HEK293 (cell line): Measurements from ENCODE around the gene NKD1.

Experiments used
- CTCF ChIA-PET: fragments of 350-600 bp; formaldehyde crosslinking; extraction: SDS; loops from one replicate; lab custom pipeline; 2021; ENCODE audit warnings: antibody characterized with exemption; lab: Yijun Ruan, JAX
- POLR2A ChIA-PET: fragments of 300-600 bp; formaldehyde crosslinking; extraction: SDS; loops from one replicate; lab custom pipeline; 2020; ENCODE audit warnings: antibody characterized with exemption, inconsistent platforms; lab: Yijun Ruan, JAX
- H3K27ac ChIP-seq: fragments of 200-500 bp; sonication (Bioruptor generic); 2 replicates; pipeline ENCODE4 v1.5.1; 2014; ENCODE audit warnings: low read depth, low read length, control low read depth, inconsistent platforms; ENCODE audit errors: extremely low read depth
- H3K36me3 ChIP-seq, 2 experiments: fragments of 200-500 bp in 1 of 2; sonication (Bioruptor generic) in 1 of 2; 1 replicate in 1 of 2; 2 replicates in 1 of 2; pipeline ENCODE4 v1.5.1; 2014 to 2017; ENCODE audit warnings: inconsistent platforms in 2 of 2, low read length in 2 of 2; ENCODE audit not compliant: control insufficient read depth in 2 of 2, insufficient read depth in 1 of 2
- H3K4me1 ChIP-seq: fragments of 200-500 bp; sonication (Bioruptor generic); 2 replicates; pipeline ENCODE4 v1.5.1; 2014; ENCODE audit warnings: mild to moderate bottlenecking, low read length, inconsistent platforms; ENCODE audit not compliant: control insufficient read depth, insufficient read depth
- H3K4me3 ChIP-seq: 2 replicates; pipeline ENCODE4 v1.5.1; 2011; ENCODE audit warnings: low read depth, mild to moderate bottlenecking, control low read depth, low read length, moderate library complexity
- H3K9me3 ChIP-seq: fragments of 200-500 bp; sonication (Bioruptor generic); 2 replicates; pipeline ENCODE4 v1.5.1; 2014; ENCODE audit warnings: low read depth, low read length, inconsistent platforms; ENCODE audit not compliant: control insufficient read depth, insufficient read depth
- HOXA7 ChIP-seq: sonication (generic); formaldehyde crosslinking; IDR thresholded peaks from 2 replicates; pipeline ENCODE4 v1.8.1; 2022; ENCODE audit warnings: missing genetic modification reagents, borderline replicate concordance
- MZF1 ChIP-seq: fragments of 450-650 bp; formaldehyde crosslinking; IDR thresholded peaks from 2 replicates; pipeline ENCODE4 v1.5.1; 2017; ENCODE audit warnings: missing biosample characterization, missing genetic modification characterization, borderline replicate concordance
- SETDB1 ChIP-seq: IDR thresholded peaks from one replicate; pipeline ENCODE4 v1.6.1; 2017; ENCODE audit warnings: mild to moderate bottlenecking, low read length, moderate library complexity, mixed read lengths; ENCODE audit not compliant: insufficient read length
- ZBTB48 ChIP-seq: fragments of 450-650 bp; formaldehyde crosslinking; IDR thresholded peaks from 2 replicates; pipeline ENCODE4 v1.5.1; 2016; ENCODE audit warnings: missing biosample characterization, missing genetic modification characterization
- ZNF138 ChIP-seq: fragments of 450-650 bp; formaldehyde crosslinking; IDR thresholded peaks from 2 replicates; pipeline ENCODE4 v1.5.1; 2016; ENCODE audit warnings: missing biosample characterization, missing genetic modification characterization, borderline replicate concordance
- ZNF202 ChIP-seq: fragments of 450-650 bp; formaldehyde crosslinking; IDR thresholded peaks from 2 replicates; pipeline ENCODE4 v1.5.1; 2016; ENCODE audit warnings: missing biosample characterization, missing genetic modification characterization, borderline replicate concordance
- ZNF211 ChIP-seq: fragments of 450-650 bp; formaldehyde crosslinking; IDR thresholded peaks from 2 replicates; pipeline ENCODE4 v1.5.1; 2016; ENCODE audit warnings: low read depth, missing biosample characterization, missing genetic modification characterization
- ZNF48 ChIP-seq: fragments of 450-650 bp; formaldehyde crosslinking; IDR thresholded peaks from 2 replicates; pipeline ENCODE4 v1.5.1; 2016; ENCODE audit warnings: missing biosample characterization, missing genetic modification characterization
- ZNF544 ChIP-seq: fragments of 450-650 bp; formaldehyde crosslinking; IDR thresholded peaks from 2 replicates; pipeline ENCODE4 v1.5.0; 2017; ENCODE audit warnings: missing biosample characterization, missing genetic modification characterization
- ZNF571 ChIP-seq: fragments of 450-650 bp; formaldehyde crosslinking; IDR thresholded peaks from 2 replicates; pipeline ENCODE4 v1.5.0; 2017; ENCODE audit warnings: missing biosample characterization, missing genetic modification characterization
- ZNF596 ChIP-seq: fragments of 450-650 bp; IDR thresholded peaks from 2 replicates; pipeline ENCODE4 v1.5.0; 2018; ENCODE audit warnings: missing biosample characterization, mild to moderate bottlenecking, missing genetic modification characterization, moderate library complexity
- ZNF664 ChIP-seq: fragments of 450-650 bp; formaldehyde crosslinking; IDR thresholded peaks from 2 replicates; pipeline ENCODE4 v1.5.1; 2016; ENCODE audit warnings: missing biosample characterization, missing genetic modification characterization
- ZNF707 ChIP-seq: fragments of 450-650 bp; formaldehyde crosslinking; IDR thresholded peaks from 2 replicates; pipeline ENCODE4 v1.5.1; 2016; ENCODE audit warnings: missing biosample characterization, missing genetic modification characterization
- ZNF76 ChIP-seq: fragments of 450-650 bp; formaldehyde crosslinking; IDR thresholded peaks from 2 replicates; pipeline ENCODE4; 2016; ENCODE audit warnings: low read depth, missing biosample characterization, missing genetic modification characterization, borderline replicate concordance
- ZNF843 ChIP-seq: fragments of 450-650 bp; formaldehyde crosslinking; IDR thresholded peaks from 2 replicates; pipeline ENCODE4 v1.5.1; 2016; ENCODE audit warnings: missing biosample characterization, missing genetic modification characterization
- ZSCAN23 ChIP-seq: fragments of 450-650 bp; formaldehyde crosslinking; IDR thresholded peaks from 2 replicates; pipeline ENCODE4 v1.5.1; 2016; ENCODE audit warnings: missing biosample characterization, missing genetic modification characterization
- TF ChIP-seq, protein P1 (sequence below): fragments of 450-650 bp; formaldehyde crosslinking; IDR thresholded peaks from 2 replicates; pipeline ENCODE4 v1.5.1; 2016; ENCODE audit warnings: missing biosample characterization, missing genetic modification characterization
- TF ChIP-seq, protein P2 (sequence below): fragments of 450-650 bp; formaldehyde crosslinking; IDR thresholded peaks from 2 replicates; pipeline ENCODE4 v1.5.1; 2016; ENCODE audit warnings: missing biosample characterization, missing genetic modification characterization, borderline replicate concordance
- TF ChIP-seq, protein P3 (sequence below): fragments of 450-650 bp; formaldehyde crosslinking; conservative IDR thresholded peaks from 2 replicates; pipeline ENCODE4 v1.5.1; 2016; ENCODE audit warnings: low read depth, missing biosample characterization, missing genetic modification characterization

Gene NKD1

DNA sequence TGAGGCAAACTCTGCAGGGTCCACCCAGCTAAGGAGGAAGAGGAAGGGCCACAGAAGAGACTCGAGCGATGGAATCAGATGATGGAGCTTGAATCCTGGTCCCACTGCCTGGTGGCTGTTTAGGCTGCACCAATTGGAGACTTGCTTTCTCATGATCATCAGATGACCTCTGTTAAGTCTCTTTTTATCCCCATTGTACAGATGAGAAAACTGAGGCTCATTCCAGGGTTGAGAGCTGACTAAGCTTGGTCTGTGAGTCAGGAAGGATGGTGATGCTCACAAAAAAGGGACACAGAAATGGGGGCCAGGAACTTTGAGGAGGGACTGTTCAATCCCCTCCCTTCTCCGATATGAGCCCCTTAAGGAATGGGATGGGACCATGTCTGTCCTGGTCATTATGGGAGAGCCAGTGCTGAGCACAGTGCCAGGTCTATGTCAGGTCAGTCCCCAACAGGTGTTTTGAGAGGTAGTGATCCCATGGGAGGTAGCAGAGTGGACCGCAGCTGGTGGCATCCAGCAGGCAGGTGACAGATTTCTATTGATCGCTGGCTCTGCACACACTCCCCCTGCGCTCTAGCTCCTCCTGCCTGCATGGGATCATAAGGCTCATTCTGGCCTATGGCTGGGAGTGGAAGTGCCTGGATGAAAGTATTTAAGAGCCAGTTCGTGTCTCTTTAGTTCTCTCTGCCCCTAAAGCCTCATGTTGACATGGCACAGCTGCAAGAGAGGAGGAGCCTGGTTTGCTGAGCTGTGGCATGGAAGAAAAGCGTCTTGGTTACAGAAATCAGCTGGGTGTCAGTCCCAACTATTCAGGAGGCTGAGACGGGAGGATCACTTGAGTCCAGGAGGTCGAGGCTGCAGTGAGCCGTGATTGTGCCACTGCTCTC, 105.7 kb downstream of the NKD1 start (continued):
- TF ChIP-seq, protein P1, sequence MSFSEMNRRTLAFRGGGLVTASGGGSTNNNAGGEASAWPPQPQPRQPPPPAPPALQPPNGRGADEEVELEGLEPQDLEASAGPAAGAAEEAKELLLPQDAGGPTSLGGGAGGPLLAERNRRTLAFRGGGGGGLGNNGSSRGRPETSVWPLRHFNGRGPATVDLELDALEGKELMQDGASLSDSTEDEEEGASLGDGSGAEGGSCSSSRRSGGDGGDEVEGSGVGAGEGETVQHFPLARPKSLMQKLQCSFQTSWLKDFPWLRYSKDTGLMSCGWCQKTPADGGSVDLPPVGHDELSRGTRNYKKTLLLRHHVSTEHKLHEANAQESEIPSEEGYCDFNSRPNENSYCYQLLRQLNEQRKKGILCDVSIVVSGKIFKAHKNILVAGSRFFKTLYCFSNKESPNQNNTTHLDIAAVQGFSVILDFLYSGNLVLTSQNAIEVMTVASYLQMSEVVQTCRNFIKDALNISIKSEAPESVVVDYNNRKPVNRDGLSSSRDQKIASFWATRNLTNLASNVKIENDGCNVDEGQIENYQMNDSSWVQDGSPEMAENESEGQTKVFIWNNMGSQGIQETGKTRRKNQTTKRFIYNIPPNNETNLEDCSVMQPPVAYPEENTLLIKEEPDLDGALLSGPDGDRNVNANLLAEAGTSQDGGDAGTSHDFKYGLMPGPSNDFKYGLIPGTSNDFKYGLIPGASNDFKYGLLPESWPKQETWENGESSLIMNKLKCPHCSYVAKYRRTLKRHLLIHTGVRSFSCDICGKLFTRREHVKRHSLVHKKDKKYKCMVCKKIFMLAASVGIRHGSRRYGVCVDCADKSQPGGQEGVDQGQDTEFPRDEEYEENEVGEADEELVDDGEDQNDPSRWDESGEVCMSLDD (tag by site-specific recombination): no peak

DNA sequence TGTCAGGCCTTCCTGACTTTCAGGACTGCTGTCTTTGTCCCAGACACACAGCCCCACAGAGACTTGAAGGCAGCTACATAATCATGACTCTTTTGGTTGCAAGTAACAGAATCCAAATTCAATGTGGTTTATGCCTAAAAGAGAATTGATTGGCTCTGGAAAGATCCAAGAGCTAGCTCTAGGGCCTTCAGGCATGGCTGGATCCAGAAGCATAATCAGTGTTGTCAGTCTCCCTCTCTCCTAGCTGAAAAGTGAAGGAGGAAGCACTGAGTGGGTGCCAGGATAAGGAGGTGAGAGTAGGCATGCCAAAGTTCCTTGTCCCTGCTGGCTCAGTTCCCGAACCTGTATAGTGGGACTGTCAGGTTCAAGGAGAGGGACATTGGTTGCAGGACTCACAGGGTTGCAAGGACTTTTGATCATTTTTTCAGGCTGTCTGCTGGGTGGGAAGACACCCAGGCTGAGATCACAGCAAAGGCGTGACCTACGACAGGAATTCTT, 107.4 kb downstream of the NKD1 start:
- no peaks in the 10 kb centered on the region for H3K9me3 ChIP-seq
- H3K27ac ChIP-seq: no peak overlapping the region
- ChIA-PET POLR2A (no interaction called here), CTCF (interaction anchor here (1.7 kb wide), 1 partner anchor 10 kb away, joined by 6 read pairs; no protein-coding TSS in a partner anchor)
- H3K36me3 ChIP-seq: no peaks in the 10 kb centered on the region
- H3K4me1 ChIP-seq: no peaks in the 10 kb centered on the region
- no peak overlapping the region for H3K4me3 ChIP-seq
- no peak for TF ChIP-seq HOXA7
- TF ChIP-seq, protein P2, sequence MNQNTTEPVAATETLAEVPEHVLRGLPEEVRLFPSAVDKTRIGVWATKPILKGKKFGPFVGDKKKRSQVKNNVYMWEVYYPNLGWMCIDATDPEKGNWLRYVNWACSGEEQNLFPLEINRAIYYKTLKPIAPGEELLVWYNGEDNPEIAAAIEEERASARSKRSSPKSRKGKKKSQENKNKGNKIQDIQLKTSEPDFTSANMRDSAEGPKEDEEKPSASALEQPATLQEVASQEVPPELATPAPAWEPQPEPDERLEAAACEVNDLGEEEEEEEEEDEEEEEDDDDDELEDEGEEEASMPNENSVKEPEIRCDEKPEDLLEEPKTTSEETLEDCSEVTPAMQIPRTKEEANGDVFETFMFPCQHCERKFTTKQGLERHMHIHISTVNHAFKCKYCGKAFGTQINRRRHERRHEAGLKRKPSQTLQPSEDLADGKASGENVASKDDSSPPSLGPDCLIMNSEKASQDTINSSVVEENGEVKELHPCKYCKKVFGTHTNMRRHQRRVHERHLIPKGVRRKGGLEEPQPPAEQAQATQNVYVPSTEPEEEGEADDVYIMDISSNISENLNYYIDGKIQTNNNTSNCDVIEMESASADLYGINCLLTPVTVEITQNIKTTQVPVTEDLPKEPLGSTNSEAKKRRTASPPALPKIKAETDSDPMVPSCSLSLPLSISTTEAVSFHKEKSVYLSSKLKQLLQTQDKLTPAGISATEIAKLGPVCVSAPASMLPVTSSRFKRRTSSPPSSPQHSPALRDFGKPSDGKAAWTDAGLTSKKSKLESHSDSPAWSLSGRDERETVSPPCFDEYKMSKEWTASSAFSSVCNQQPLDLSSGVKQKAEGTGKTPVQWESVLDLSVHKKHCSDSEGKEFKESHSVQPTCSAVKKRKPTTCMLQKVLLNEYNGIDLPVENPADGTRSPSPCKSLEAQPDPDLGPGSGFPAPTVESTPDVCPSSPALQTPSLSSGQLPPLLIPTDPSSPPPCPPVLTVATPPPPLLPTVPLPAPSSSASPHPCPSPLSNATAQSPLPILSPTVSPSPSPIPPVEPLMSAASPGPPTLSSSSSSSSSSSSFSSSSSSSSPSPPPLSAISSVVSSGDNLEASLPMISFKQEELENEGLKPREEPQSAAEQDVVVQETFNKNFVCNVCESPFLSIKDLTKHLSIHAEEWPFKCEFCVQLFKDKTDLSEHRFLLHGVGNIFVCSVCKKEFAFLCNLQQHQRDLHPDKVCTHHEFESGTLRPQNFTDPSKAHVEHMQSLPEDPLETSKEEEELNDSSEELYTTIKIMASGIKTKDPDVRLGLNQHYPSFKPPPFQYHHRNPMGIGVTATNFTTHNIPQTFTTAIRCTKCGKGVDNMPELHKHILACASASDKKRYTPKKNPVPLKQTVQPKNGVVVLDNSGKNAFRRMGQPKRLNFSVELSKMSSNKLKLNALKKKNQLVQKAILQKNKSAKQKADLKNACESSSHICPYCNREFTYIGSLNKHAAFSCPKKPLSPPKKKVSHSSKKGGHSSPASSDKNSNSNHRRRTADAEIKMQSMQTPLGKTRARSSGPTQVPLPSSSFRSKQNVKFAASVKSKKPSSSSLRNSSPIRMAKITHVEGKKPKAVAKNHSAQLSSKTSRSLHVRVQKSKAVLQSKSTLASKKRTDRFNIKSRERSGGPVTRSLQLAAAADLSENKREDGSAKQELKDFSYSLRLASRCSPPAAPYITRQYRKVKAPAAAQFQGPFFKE (tag by site-specific recombination): no peak
- TF ChIP-seq ZNF707: no peak
- no peak for TF ChIP-seq ZNF48
- no peak for TF ChIP-seq SETDB1
- no peak for TF ChIP-seq ZSCAN23 (tag by site-specific recombination)
- no peak for TF ChIP-seq ZNF76 (tag by site-specific recombination)
- TF ChIP-seq ZNF571 (tag by site-specific recombination): no peak
- TF ChIP-seq ZNF843 (tag by site-specific recombination): no peak
- TF ChIP-seq ZNF596 (tag by site-specific recombination): no peak
- TF ChIP-seq ZNF211 (tag by site-specific recombination): no peak
- TF ChIP-seq, protein P3, sequence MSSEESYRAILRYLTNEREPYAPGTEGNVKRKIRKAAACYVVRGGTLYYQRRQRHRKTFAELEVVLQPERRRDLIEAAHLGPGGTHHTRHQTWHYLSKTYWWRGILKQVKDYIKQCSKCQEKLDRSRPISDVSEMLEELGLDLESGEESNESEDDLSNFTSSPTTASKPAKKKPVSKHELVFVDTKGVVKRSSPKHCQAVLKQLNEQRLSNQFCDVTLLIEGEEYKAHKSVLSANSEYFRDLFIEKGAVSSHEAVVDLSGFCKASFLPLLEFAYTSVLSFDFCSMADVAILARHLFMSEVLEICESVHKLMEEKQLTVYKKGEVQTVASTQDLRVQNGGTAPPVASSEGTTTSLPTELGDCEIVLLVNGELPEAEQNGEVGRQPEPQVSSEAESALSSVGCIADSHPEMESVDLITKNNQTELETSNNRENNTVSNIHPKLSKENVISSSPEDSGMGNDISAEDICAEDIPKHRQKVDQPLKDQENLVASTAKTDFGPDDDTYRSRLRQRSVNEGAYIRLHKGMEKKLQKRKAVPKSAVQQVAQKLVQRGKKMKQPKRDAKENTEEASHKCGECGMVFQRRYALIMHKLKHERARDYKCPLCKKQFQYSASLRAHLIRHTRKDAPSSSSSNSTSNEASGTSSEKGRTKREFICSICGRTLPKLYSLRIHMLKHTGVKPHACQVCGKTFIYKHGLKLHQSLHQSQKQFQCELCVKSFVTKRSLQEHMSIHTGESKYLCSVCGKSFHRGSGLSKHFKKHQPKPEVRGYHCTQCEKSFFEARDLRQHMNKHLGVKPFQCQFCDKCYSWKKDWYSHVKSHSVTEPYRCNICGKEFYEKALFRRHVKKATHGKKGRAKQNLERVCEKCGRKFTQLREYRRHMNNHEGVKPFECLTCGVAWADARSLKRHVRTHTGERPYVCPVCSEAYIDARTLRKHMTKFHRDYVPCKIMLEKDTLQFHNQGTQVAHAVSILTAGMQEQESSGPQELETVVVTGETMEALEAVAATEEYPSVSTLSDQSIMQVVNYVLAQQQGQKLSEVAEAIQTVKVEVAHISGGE (tag by site-specific recombination): no peak
- TF ChIP-seq ZNF544 (tag by site-specific recombination): no peak
- no peak for TF ChIP-seq ZNF664 (tag by site-specific recombination)
- no peak for TF ChIP-seq ZNF202 (tag by site-specific recombination)
- no peak for TF ChIP-seq ZBTB48 (tag by site-specific recombination)
- TF ChIP-seq MZF1: no peak
- no peak for TF ChIP-seq ZNF138
